Cardiac fibroblast (primary cell): Measurements from ENCODE around the gene TUT4.
A peak's percentile ranks its signal among the peaks of the same experiment; 100 is the strongest.

Experiments used
- DNase-seq, 2 donors: peaks; one replicate each; pipeline versions ENCODE4 v3.0.0 to v3.0.0-alpha.2; 2010; ENCODE audit warnings: low read depth in 2 of 2
- H3K4me3 ChIP-seq, 2 donors: replicated peaks in 1 of 2; 1 replicate in 1 of 2; 2 replicates in 1 of 2; pipeline ENCODE4 v1.5.1; 2011; ENCODE audit warnings: low read depth in 2 of 2, low read length in 2 of 2, mild to moderate bottlenecking in 2 of 2, moderate library complexity in 1 of 2
- TF ChIP-seq, protein P1 (sequence below): IDR thresholded peaks from one replicate; pipeline ENCODE4 v1.5.1; 2011; ENCODE audit warnings: low read depth, mild to moderate bottlenecking, low read length, inconsistent platforms

Gene TUT4

DNA sequence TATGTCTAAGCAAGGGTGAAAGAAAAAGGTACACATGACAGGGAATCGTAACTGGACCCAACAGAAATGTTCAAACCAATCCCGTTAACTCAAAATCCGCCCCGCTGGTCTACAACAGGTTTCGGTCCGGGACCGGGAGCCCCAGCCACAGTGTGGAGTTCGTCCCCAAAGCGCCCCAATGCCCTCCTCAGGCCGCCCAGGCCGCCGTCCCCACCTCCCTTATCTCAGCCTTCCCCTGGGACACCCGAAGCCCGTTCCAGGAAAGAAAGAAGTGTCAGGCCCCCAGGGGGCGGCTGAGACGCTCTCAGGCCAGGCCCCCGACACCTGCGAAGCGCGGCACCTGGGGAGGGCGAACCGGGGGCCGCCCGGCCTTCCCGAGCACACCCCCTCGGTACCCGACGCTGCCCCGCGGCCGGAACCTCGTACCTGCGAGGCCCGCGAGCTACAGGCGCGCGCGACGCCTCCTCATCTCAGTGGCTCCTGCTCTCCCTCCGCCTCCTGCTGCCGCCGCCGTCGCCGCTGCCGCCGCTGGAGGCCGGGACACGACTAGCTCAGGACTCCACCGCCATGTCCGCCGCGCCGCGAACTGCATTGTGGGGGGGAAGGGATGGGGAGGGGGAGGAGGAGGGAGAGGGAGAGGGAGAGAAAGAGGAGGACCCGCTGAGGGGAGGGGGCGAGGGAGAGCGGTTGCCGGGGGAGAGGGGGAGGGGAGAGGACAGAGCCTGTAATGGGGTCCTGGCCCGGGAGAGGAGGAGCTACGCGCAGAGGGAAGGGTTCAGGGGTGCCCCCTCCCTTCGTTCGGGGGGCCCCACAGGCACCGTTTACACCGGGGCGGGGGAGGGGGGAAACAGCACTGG is at the start of gene TUT4:
TUT4 (minus strand) TSS at position 588 of the 857 bp plus-strand sequence. CDS start 26,812 bp downstream, outside the sequence.
- DNase-seq: peak; percentile 65 to 85
- TF ChIP-seq, protein P1, sequence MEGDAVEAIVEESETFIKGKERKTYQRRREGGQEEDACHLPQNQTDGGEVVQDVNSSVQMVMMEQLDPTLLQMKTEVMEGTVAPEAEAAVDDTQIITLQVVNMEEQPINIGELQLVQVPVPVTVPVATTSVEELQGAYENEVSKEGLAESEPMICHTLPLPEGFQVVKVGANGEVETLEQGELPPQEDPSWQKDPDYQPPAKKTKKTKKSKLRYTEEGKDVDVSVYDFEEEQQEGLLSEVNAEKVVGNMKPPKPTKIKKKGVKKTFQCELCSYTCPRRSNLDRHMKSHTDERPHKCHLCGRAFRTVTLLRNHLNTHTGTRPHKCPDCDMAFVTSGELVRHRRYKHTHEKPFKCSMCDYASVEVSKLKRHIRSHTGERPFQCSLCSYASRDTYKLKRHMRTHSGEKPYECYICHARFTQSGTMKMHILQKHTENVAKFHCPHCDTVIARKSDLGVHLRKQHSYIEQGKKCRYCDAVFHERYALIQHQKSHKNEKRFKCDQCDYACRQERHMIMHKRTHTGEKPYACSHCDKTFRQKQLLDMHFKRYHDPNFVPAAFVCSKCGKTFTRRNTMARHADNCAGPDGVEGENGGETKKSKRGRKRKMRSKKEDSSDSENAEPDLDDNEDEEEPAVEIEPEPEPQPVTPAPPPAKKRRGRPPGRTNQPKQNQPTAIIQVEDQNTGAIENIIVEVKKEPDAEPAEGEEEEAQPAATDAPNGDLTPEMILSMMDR: no peak
- peak within 1 kb of the TSS; percentile 84 to 89 for H3K4me3 ChIP-seq

GRCh38 chr1:52601991-52602855 is 49.3 kb upstream of the TUT4 start, which contains the start of gene GPX7:
Gene GPX7, plus strand, starts transcription at chr1:52602371. Its CDS starts 39 bp downstream, at chr1:52602410.
- H3K4me3 ChIP-seq: peak within 1 kb of the TSS; percentile 28 to 50
- DNase-seq: peak; percentile 56 to 66
- TF ChIP-seq, protein P1: no peak

DNA sequence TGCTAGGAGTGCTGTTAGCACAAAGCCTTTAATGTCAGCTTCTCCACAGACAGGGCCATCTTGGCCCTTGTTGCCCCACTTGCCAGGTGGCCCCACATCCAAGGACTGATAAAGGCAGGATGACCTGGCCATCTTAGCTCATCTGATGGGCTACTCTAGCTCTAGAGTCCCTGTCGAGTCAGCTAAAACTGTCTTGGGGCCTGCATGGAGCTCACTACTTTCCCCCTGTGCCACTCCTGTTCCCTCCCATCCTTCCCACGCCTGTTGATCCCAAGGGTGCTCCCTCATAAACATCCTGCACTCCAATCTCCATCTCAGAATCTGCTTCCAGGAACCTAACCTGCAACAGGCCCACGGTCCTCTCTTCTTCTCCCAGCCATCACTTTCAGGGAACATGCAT is 48.6 kb upstream of the TUT4 start:
- no peak for DNase-seq
- H3K4me3 ChIP-seq: no peak overlapping the region
- TF ChIP-seq, protein P1: no peak

GRCh38 chr1:52600533-52601179 is 47.8 kb upstream of the TUT4 start:
- TF ChIP-seq, protein P1: no peak

DNA sequence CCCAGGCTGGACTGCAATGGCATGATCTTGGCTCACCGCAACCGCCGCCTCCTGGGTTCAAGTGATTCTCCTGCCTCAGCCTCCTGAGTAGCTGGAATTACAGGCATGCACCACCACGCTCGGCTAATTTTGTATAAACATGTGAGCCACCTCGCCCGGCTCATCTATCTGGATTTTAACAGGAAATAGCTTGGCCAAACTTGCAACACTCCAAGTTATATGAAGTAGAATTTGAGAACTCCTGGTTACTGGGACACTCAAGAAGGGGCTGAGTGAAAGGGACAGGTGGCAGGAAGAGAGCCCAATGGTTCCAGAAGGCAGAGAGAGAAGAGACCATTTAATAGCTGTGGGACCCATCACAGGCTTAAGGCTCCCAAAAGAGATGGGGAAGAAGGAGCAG is 46.3 kb upstream of the TUT4 start:
- DNase-seq: no peak
- H3K4me3 ChIP-seq: no peak overlapping the region
- TF ChIP-seq, protein P1: no peak

More at GRCh38 chr1:52600533-52601179, 47.8 kb upstream of the TUT4 start:
- H3K4me3 ChIP-seq: no peak overlapping the region
- DNase-seq: no peak

- TF ChIP-seq, protein P1: no peak
- no peak overlapping the region for H3K4me3 ChIP-seq
- DNase-seq: no peak
Observed at GRCh38 chr1:52598729-52599128, 45.8 kb upstream of the TUT4 start.
